Breast epithelium (tissue), 4 donors: ENCODE results near the gene AARSD1. TPM values are rescaled to one million over a fixed set of nuclear protein-coding genes. Genes with fewer than 3 reads are reported as not detected.
"Not testable (repeated sequence)": the region's sequence is repeated elsewhere in the genome, so short reads cannot be mapped to it uniquely, and the experiment has no call there.

Experiments
- DNase-seq, 2 donors: peaks; one replicate each; pipeline ENCODE4 v3.0.0-alpha.2; 2019; ENCODE audit warnings: low spot score in 2 of 2
- H3K27ac ChIP-seq, 2 donors: fragments of 200-600 bp; sonication (generic) in 1 of 2; one replicate each; pipeline ENCODE4 v1.5.1; 2016 to 2019; ENCODE audit warnings: mild to moderate bottlenecking in 1 of 2
- H3K27me3 ChIP-seq, 2 donors: fragments of 200-600 bp; sonication (generic) in 1 of 2; one replicate each; pipeline versions ENCODE4 v1.5.1 to v1.6.0; 2017 to 2019; ENCODE audit warnings: control low read depth in 1 of 2, mild to moderate bottlenecking in 1 of 2
- H3K36me3 ChIP-seq: fragments of 200-600 bp; one replicate; pipeline ENCODE4 v1.5.1; 2019
- H3K4me1 ChIP-seq, 2 donors: fragments of 200-600 bp; sonication (generic); one replicate each; pipeline ENCODE4 v1.5.1; 2016 to 2019; ENCODE audit warnings: control low read depth in 1 of 2
- H3K4me3 ChIP-seq, 3 donors: fragments of 200-600 bp; sonication (generic); 1 replicate in 2 of 3; 2 replicates in 1 of 3; pipeline ENCODE4 v1.5.1; 2016 to 2019; ENCODE audit warnings: mild to moderate bottlenecking in 3 of 3, moderate library complexity in 2 of 3
- H3K9me3 ChIP-seq, 2 donors: fragments of 200-600 bp; sonication (generic) in 1 of 2; one replicate each; pipeline ENCODE4 v1.5.1; 2016 to 2019; ENCODE audit warnings: control low read depth in 1 of 2
- POLR2A ChIP-seq: fragments of 450-650 bp; IDR thresholded peaks from one replicate; pipeline ENCODE4 v1.6.1; 2016; ENCODE audit warnings: antibody characterized with exemption, mild to moderate bottlenecking, moderate library complexity
- POLR2AphosphoS5 ChIP-seq, 3 donors: sonication (generic); formaldehyde crosslinking; IDR thresholded peaks; one replicate each; pipeline ENCODE4 v1.6.1; 2017; ENCODE audit warnings: antibody characterized with exemption in 3 of 3
- intact Hi-C: fragments of 100-400 bp; cut with DNase I; formaldehyde crosslinking; loops from one replicate; pipeline ENCODE4 v1.15.1; 2023; ENCODE audit warnings: low total_unique reads
- total RNA-seq, 3 donors: library from RNA; depleted of rRNA; stranded (reverse); fragments of >200 nt; gene quantifications; one replicate each; pipeline ENCODE4 v1.1.0, GENCODE V29; 2016
- TF ChIP-seq, protein P1 (sequence below), 3 donors: fragments of 450-650 bp; IDR thresholded peaks; one replicate each; pipeline ENCODE4 v1.5.1; 2016 to 2017; ENCODE audit warnings: antibody characterized with exemption in 3 of 3, mild to moderate bottlenecking in 3 of 3, moderate library complexity in 3 of 3

The AARSD1 gene
- total RNA-seq, 3 donors from 2014 or later, result 25.3 to 34.7 (median 26.5) TPM

- Histone ChIP-seq H3K27me3 (no peaks in the 10 kb centered on the region), H3K36me3 (no peaks in the 10 kb centered on the region), H3K9me3 (no peaks in the 10 kb centered on the region), H3K4me1 (no peaks in the 10 kb centered on the region), H3K27ac (no peak overlapping the region), H3K4me3 (no peak overlapping the region)
- intact Hi-C loops, result no loop called here
- no peak for TF ChIP-seq POLR2AphosphoS5 (IDR thresholded peaks at IDR 0.05)
- TF ChIP-seq POLR2A, result no peak
- TF ChIP-seq, protein P1, sequence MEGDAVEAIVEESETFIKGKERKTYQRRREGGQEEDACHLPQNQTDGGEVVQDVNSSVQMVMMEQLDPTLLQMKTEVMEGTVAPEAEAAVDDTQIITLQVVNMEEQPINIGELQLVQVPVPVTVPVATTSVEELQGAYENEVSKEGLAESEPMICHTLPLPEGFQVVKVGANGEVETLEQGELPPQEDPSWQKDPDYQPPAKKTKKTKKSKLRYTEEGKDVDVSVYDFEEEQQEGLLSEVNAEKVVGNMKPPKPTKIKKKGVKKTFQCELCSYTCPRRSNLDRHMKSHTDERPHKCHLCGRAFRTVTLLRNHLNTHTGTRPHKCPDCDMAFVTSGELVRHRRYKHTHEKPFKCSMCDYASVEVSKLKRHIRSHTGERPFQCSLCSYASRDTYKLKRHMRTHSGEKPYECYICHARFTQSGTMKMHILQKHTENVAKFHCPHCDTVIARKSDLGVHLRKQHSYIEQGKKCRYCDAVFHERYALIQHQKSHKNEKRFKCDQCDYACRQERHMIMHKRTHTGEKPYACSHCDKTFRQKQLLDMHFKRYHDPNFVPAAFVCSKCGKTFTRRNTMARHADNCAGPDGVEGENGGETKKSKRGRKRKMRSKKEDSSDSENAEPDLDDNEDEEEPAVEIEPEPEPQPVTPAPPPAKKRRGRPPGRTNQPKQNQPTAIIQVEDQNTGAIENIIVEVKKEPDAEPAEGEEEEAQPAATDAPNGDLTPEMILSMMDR (IDR thresholded peaks at IDR 0.05), result no peak
- no peak for DNase-seq
Measured at GRCh38 chr17:42922294-42922693, 42.0 kb downstream of the AARSD1 start.

GRCh38 chr17:42920922-42921321 lies 43.3 kb downstream of the AARSD1 start:
- H3K27me3 ChIP-seq, result no peaks in the 10 kb centered on the region
- no peak for DNase-seq
- TF ChIP-seq POLR2A (no peak), POLR2AphosphoS5 (IDR thresholded peaks at IDR 0.05) (peak in 1 of 3 donors; percentile 15)
- TF ChIP-seq, protein P1 (IDR thresholded peaks at IDR 0.05), result no peak
- H3K36me3 ChIP-seq, result no peaks in the 10 kb centered on the region
- H3K4me3 ChIP-seq, result no peak overlapping the region
- intact Hi-C loops, result no loop called here
- peak overlapping the region in 1 of 2 donors; percentile 26 for H3K27ac ChIP-seq
- no peaks in the 10 kb centered on the region for H3K4me1 ChIP-seq
- H3K9me3 ChIP-seq, result no peaks in the 10 kb centered on the region

- TF ChIP-seq POLR2A (no peak), POLR2AphosphoS5 (IDR thresholded peaks at IDR 0.05) (no peak)
- TF ChIP-seq, protein P1 (IDR thresholded peaks at IDR 0.05), result no peak
- no peak overlapping the region for H3K4me3 ChIP-seq
- peak overlapping the region in 1 of 2 donors; percentile 26 for H3K27ac ChIP-seq
- no peak for DNase-seq
- H3K9me3 ChIP-seq, result no peaks in the 10 kb centered on the region
- no peaks in the 10 kb centered on the region for H3K4me1 ChIP-seq
- no peaks in the 10 kb centered on the region for H3K36me3 ChIP-seq
- H3K27me3 ChIP-seq, result no peaks in the 10 kb centered on the region
- intact Hi-C loops, result no loop called here
Measured at GRCh38 chr17:42920106-42920900, 44.0 kb downstream of the AARSD1 start.

- H3K4me1 ChIP-seq, H3K27ac ChIP-seq, intact Hi-C loops, H3K9me3 ChIP-seq, H3K27me3 ChIP-seq, H3K36me3 ChIP-seq, H3K4me3 ChIP-seq, DNase-seq: not testable (repeated sequence)
Measured at GRCh38 chr17:42919522-42920077, 44.7 kb downstream of the AARSD1 start.

DNA sequence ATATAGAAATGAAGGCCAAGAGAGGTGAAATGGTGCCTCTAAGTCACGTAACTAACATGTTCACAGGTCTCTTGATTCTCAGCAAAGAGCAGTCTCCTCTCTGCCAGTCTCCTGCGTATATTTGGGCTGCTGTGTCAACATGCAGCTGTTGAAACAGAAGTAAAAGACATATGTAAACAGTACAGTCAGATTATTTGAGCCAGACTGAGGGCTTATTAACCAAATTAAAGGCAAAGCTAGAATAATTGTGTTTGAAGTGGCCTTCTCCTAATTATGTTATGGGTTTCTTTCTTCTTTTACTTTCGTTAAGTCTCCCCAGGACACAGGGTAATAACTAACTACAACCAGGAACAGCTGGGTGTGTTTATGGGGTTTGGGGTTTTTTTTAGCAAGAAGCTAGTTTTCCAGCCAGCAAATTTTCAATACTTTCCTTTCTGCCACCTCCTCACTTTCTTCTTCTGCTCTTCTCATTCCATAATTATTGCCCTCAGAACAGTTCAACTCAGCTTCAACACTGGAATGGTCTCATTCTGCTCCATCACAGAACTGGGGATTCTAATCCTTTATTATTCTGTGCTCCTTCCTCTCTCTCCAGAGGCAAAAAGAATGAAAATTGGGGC lies 45.2 kb downstream of the AARSD1 start:
- Histone ChIP-seq H3K27me3 (no peaks in the 10 kb centered on the region), H3K4me1 (no peaks in the 10 kb centered on the region), H3K36me3 (no peaks in the 10 kb centered on the region), H3K9me3 (no peaks in the 10 kb centered on the region), H3K4me3 (no peak overlapping the region), H3K27ac (no peak overlapping the region)
- intact Hi-C loops, result no loop called here
- TF ChIP-seq POLR2AphosphoS5 (IDR thresholded peaks at IDR 0.05) (no peak), POLR2A (no peak)
- TF ChIP-seq, protein P1 (IDR thresholded peaks at IDR 0.05), result no peak
- DNase-seq, result no peak
